ENCODE results near the gene DTNBP1.
A peak's percentile ranks its signal among the peaks of the same experiment; 100 is the strongest.

DTNBP1 gene

GRCh38 chr6:15662326-15663129, at the start of gene DTNBP1:
TSS of gene DTNBP1 (minus strand) at chr6:15663028. CDS start at chr6:15662869, 159 bp downstream.
- in situ Hi-C loops (cut with HindIII; ENCODE audit: low pct_ligation_motif_present, low sequenced_read_pairs): no loop called here
- H3K27me3 ChIP-seq (replicated peaks): no peaks in the 10 kb centered on the region
- no peaks in the 10 kb centered on the region for H3K36me3 ChIP-seq (replicated peaks)
- H3K27ac ChIP-seq: peak within 1 kb of the TSS; percentile 44
- no peak for TF ChIP-seq CTCF (IDR thresholded peaks at IDR 0.05; ENCODE audit: low read depth, low read length, missing control alignments)
- DNase-seq: peak; percentile 28
- peak within 1 kb of the TSS; percentile 77 for H3K4me3 ChIP-seq (ENCODE audit: low read depth, low read length)

GRCh38 chr6:15709651-15710269, 46.9 kb upstream of the DTNBP1 start:
- Histone ChIP-seq H3K4me3 (ENCODE audit: low read depth, low read length) (no peak overlapping the region), H3K27ac (no peak overlapping the region), H3K36me3 (replicated peaks) (no peaks in the 10 kb centered on the region), H3K27me3 (replicated peaks) (no peaks in the 10 kb centered on the region)
- in situ Hi-C loops (cut with HindIII; ENCODE audit: low pct_ligation_motif_present, low sequenced_read_pairs): no loop called here
- TF ChIP-seq CTCF (IDR thresholded peaks at IDR 0.05; ENCODE audit: low read depth, low read length, missing control alignments): no peak
- DNase-seq: no peak

- Histone ChIP-seq H3K4me3 (ENCODE audit: low read depth, low read length) (no peak overlapping the region), H3K27ac (no peak overlapping the region), H3K36me3 (replicated peaks) (no peaks in the 10 kb centered on the region), H3K27me3 (replicated peaks) (no peaks in the 10 kb centered on the region)
- no peak for DNase-seq
- in situ Hi-C loops (cut with HindIII; ENCODE audit: low pct_ligation_motif_present, low sequenced_read_pairs): no loop called here
- no peak for TF ChIP-seq CTCF (IDR thresholded peaks at IDR 0.05; ENCODE audit: low read depth, low read length, missing control alignments)
Observed at GRCh38 chr6:15708231-15708630, 45.4 kb upstream of the DTNBP1 start.

GRCh38 chr6:15705981-15706380, 43.2 kb upstream of the DTNBP1 start:
- no peak for DNase-seq
- Histone ChIP-seq H3K27me3 (replicated peaks) (no peaks in the 10 kb centered on the region), H3K4me3 (ENCODE audit: low read depth, low read length) (no peak overlapping the region), H3K36me3 (replicated peaks) (no peaks in the 10 kb centered on the region), H3K27ac (no peak overlapping the region)
- TF ChIP-seq CTCF (IDR thresholded peaks at IDR 0.05; ENCODE audit: low read depth, low read length, missing control alignments): no peak
- in situ Hi-C loops (cut with HindIII; ENCODE audit: low pct_ligation_motif_present, low sequenced_read_pairs): no loop called here

GRCh38 chr6:15698471-15698870, 35.6 kb upstream of the DTNBP1 start:
- Histone ChIP-seq H3K27me3 (replicated peaks) (peaks cover 7% of the 10 kb centered on the region), H3K4me3 (ENCODE audit: low read depth, low read length) (no peak overlapping the region), H3K36me3 (replicated peaks) (no peaks in the 10 kb centered on the region), H3K27ac (no peak overlapping the region)
- DNase-seq: no peak
- in situ Hi-C loops (cut with HindIII; ENCODE audit: low pct_ligation_motif_present, low sequenced_read_pairs): loop anchor here (25.0 kb wide), 1 partner anchor 489 kb away; no protein-coding TSS in a partner anchor
- no peak for TF ChIP-seq CTCF (IDR thresholded peaks at IDR 0.05; ENCODE audit: low read depth, low read length, missing control alignments)
